Activated CD8-positive, alpha-beta memory T cell treated with anti-CD3 and anti-CD28 coated beads for 36 hours (primary cell): ENCODE data around the gene ZRANB2. TPM values are rescaled to one million over a fixed set of nuclear protein-coding genes. Genes with fewer than 3 reads are reported as not detected.

Experiments
- CTCF ChIA-PET: fragments of 350-600 bp; sonication (Branson Sonifier 250); formaldehyde crosslinking; loops from one replicate; lab custom pipeline; 2021; ENCODE audit warnings: antibody characterized with exemption; lab: Charles Lee
- POLR2A ChIA-PET: fragments of 350-600 bp; sonication (Branson Sonifier 250); formaldehyde crosslinking; loops from one replicate; lab custom pipeline; 2021; ENCODE audit warnings: antibody characterized with exemption; lab: Charles Lee
- total RNA-seq, 2 experiments: library from RNA; stranded (reverse); gene quantifications; one replicate each; pipeline ENCODE4 v1.2.3, GENCODE V29; 2021

ZRANB2 gene, protein sequence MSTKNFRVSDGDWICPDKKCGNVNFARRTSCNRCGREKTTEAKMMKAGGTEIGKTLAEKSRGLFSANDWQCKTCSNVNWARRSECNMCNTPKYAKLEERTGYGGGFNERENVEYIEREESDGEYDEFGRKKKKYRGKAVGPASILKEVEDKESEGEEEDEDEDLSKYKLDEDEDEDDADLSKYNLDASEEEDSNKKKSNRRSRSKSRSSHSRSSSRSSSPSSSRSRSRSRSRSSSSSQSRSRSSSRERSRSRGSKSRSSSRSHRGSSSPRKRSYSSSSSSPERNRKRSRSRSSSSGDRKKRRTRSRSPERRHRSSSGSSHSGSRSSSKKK
- 100 to 1,000 TPM; 103 TPM for total RNA-seq

DNA sequence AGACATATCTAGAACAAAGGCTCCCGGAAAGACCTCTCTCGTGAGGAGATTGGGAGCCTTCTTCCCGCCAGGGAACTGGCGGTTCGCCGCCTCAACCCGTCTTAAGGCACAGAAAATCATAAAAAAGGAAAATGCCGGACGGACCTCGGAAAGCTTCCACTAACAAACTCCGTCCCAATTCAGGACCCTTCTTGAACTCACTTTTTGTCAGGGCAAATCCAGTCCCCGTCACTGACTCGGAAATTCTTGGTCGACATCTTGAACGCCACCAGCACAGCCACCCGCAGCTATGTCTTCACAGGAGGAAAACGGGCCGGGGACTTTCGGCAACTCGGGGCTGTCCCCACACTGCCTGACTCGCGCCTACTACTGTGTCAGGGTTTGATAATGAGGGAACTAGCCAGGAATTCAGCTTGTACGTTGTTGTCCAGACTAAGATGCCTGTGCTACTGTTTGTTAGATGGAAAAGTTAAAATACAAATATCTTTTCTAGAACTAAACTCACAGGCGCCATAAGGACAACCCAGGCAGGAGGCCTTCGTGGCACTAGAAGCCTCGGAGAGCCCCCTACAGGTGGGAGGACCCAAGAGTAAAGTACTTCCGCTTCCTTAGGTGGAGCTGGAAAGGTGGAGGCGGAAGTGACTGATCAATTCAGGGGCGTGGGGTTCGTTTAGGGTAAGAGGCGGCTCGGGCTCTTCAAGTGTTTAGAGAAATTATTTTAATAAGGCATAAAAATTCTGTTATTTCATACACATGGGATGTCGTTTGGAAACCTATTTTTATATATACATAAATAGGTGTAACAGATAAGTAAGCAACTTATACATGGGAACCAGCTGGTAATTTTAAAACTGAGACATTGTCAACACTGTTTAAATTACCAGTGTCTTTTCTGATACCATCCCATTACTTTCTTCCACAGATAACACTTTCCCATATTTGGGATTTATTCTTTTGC is at the start of gene ZRANB2:
TSS of gene ZRANB2 (minus strand) at position 297 of the 958 bp plus-strand sequence. CDS start at position 257, 40 bp downstream.
- ChIA-PET POLR2A (interaction anchor here (0.6 to 1.0 kb wide), 3 partner anchors 12 to 866 kb away, joined by 3 to 8 read pairs (median 3); partner anchors contain the start of gene CTH), CTCF (interaction anchor here (1.0 to 1.1 kb wide), 2 partner anchors 11 to 17 kb away, joined by 3 to 4 read pairs; no protein-coding TSS in a partner anchor)

DNA sequence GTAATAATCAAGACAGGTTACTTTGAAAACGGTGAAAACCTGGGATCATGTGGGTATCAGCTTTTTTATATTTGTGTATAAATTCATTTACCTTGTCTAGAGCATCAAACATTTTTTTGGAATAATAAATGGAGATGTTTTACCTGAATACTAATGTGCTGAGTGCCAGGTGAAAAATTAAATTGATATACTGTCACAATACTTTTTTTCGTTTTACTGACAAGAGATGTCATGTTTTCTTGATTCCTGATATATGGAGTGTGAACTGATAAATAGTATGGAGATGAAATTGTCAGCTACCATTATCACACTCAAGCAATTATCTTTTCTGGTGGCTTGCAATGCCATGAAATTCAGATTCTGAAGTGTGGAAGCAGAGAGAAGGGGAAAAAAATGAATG is 47.2 kb upstream of the ZRANB2 start:
- POLR2A ChIA-PET = no interaction called here
- CTCF ChIA-PET = no interaction called here

DNA sequence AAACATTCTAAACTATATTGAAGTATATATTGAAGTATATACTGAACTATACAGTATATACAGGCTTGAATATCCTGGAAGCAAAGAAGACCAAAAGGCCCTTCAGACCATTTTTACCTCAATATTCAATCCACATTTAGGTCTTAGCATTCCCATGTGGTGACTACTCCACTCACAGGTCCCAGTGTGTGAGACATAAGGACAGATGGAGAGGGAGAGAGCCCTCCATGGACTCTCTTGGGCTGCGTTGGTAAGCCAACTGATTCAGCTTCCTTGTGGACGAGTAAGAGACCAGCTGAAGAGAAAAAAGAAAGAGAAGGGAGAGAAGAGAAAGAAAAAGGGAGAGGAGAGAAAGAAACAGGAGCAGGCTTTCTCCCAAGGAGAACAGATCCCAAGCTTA is 37.3 kb upstream of the ZRANB2 start:
- CTCF ChIA-PET = no interaction called here
- POLR2A ChIA-PET = no interaction called here

DNA sequence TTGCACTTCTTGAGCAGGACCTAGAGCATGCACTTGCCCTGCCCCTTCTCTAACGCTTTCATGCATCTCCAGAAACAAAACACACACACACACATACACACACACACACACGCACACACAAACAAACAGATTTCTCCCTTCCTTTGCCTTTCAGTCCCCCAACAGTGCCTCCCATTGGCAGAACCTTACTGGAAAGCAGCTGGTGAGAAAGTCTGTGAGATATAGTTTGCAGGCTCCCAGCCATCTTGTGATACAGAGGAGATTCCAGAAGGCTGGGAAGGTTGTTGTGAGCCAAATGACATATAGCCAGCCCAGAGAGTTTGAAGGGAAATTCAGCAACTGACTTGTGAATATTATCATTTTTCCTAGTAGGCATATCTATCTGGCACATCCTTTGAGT is 35.9 kb upstream of the ZRANB2 start:
- CTCF ChIA-PET = interaction anchor here (0.6 kb wide), 1 partner anchor 12 kb away, joined by 3 read pairs; no protein-coding TSS in a partner anchor
- POLR2A ChIA-PET = no interaction called here

DNA sequence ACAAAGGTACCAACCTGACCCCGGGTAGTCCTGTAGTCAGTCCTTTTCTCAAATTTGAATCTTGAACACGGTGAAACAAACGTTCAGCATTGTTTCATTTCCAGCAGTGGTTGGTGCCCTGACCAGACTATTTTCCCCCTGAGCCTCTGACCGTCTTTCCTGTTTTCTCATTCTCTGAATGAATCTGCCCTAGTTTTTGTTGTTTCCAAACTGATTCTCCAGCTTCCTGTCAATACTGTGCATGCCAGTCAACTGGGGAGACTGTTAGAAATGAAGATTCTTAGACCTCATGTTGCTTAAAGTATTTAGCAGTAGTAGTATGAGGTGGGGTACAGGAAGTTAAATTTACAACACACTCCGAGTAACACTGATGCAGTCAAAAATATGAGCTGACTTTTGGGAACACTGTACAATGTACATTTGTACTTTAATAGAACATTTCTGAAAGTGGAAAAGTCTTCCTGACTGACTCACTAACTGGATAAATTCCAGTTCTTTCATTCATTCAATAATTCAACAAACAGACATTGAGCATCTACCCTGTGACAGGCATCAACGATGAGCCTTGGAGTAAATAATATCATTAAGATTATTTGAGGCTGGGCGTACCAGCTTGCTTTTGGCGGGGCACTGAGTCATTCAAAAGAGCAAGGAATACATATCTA is 26.0 kb upstream of the ZRANB2 start:
- POLR2A ChIA-PET = no interaction called here
- CTCF ChIA-PET = no interaction called here

DNA sequence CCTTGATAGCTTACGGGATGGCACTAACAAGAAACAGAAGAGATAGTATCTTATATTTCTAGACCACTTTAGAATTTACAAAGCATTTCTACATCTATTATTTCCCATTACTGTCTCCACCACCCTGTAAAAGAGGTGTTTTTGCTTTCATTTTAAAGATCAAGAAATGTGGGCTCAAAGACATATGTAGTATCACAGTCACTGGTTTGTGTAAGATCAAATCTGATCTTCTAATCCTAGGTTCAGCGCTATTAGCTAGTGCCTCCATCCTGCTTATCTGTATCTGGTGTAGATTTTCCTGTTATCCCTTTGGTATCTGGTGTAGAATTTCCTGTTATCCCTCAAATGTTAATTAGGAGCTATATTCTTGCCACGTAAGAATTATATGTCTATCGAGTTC is 23.6 kb upstream of the ZRANB2 start:
- ChIA-PET CTCF (interaction anchor here (0.8 kb wide), 1 partner anchor 12 kb away, joined by 3 read pairs; no protein-coding TSS in a partner anchor), POLR2A (no interaction called here)

DNA sequence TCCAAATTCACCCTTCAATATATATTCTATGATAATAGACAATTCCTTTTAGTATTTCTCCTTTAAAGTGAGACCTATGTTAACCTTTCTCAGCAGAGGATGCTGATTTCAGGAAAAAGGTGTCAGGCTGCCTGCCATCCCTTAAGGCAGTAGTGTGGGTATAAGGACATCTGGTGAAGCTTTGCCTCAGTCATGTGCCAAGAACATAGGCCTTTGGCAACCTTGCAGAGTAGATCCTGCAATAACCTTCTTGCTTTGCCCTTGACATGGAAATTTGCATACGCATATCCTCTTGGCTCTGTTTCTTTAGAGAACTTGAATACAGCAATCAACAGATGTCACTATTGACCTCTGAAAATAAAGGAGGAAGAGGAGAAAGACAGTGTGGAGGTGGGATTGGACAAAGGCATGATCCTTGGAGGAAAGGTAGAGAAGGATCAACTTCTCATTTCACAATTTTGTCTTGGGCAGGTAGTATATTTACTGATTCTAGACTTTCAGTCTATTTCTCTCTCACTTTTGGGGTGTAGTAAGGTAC is 21.1 kb upstream of the ZRANB2 start:
- ChIA-PET CTCF (no interaction called here), POLR2A (no interaction called here)

DNA sequence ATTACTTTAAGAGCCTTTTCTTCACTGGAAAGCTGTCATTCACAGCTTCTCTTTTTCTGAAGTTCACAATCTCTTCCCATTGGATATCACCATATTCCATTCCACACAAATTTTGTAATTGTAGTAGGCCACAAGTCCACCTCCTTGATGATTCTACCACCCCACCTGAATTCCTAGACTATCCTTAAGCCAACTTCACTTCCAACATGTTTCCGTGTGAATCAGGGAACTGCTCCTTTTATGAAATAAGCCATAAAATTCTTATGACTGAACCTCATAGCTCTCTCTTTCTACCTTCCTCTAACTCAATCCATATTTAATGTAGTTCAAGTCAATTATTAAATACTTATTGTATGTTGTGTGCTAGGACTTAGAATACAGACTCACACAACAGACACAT is 16.6 kb upstream of the ZRANB2 start:
- POLR2A ChIA-PET = no interaction called here
- CTCF ChIA-PET = no interaction called here

DNA sequence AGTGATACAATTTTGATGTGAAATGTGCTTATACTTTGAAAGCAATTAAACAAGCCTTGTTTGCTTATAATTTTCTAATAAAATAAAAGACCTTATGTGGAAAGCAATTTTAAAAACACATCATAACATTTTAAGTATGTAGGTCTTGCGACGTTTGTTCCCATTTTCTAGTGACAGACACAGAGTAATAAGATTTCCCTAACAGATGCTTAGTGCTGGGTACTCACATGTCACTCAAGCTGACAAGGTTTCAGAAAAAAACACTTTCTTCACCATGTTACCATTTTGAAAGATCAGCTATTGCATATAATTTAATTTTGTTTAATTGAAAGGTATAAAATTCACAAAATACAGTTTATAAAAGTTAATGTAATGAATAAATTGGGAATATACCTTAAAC is 14.1 kb upstream of the ZRANB2 start:
- CTCF ChIA-PET = no interaction called here
- POLR2A ChIA-PET = no interaction called here

DNA sequence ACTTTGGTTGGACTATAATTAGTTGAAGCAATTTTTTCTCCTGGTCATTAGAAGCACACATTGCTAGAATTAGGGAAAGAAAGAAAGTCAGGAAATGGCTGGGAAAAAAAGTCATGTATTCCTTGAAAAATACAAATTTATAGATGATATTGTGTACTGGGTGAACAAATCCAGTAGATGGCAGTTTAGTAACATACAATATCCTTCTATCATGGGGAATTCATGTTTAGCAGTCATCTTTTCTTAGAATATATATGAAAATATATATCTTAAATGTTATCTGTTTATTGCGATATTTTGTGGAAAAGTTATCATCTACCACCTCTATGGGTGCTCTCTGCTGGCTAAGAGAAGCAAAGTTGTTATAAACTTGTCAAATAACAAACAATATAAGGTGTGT is 13.1 kb upstream of the ZRANB2 start:
- CTCF ChIA-PET = no interaction called here
- POLR2A ChIA-PET = no interaction called here

DNA sequence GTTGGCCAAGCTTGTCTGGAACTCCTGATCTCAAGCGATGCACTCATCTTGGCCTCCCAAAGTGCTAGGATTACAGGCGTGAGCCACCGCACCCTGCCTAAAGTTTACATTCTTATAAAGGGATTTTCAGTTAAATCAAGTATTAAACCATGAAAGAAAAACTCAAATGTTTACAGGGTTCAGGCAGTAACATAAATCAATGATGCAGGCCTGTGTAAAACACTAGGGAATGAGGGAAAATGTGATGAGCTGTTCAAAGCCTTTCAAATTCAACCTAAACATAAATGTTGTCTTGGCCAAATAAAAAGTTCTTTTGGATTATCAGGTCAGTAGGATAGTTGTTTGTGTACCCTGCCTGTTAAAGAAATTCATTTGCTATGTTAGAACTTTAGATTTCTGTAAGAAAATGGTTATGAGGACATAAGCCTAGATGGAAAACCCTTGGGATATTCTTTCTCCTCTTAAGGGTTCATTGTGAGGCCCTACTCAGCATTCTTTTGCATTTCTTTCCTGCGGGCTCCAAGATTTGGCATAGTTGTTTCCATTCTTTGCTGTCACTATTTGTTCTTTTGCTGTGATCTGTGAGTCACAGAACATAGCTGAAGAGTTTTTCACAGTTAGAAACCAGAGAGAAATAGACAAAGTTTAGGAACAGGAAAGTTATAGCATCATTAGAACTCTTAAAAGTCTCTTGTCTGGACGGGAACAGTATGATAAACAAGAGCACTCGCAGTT is 8.9 kb upstream of the ZRANB2 start:
- ChIA-PET POLR2A (no interaction called here), CTCF (no interaction called here)

DNA sequence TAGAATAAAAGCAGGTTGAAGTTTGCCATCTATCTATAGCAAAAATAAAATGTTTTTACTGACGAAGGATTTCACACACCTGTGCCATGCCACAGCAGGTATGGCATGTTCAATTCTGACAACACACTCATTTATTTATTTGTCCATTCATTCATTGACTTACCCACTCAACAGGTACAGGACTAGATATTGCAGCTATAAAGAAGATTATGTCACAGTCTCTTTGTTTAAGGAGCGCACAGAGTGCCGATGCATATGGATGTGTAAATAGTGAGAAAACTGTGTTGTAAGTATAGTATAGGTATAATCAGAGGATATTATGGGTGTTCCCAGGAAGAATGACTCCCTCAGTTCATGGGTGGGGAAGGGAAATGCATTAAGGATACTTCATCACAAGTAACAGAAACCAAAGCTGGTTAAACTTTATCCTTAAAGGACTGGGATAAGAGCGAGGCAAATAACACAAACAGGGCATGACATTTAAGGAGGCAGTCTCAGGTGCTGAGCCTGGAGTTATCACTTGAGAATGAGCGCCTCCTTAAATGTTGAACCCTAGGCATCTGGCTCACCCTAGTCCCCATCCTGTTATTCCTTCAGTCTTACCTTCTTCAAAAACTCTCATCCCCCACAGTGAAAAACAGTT is 7.9 kb upstream of the ZRANB2 start:
- POLR2A ChIA-PET = no interaction called here
- CTCF ChIA-PET = no interaction called here

DNA sequence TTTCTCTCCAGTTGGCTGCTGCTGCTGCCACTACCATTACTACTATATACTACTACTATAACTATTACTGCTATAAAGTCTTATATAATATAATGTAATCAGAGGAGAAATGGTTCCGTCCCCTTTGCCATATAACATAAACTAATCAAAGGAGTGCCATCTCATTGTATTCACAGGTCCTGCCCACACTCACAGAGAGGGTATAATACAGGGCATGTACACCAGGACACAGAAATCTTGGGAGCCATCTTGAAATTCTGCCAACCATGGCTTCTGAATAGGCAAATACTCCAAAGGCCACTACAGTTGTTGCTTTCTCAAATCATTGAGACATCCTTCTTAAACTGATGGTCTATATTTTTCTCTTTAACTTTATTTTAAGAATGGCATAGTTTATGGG is 6.9 kb upstream of the ZRANB2 start:
- POLR2A ChIA-PET = no interaction called here
- CTCF ChIA-PET = no interaction called here

DNA sequence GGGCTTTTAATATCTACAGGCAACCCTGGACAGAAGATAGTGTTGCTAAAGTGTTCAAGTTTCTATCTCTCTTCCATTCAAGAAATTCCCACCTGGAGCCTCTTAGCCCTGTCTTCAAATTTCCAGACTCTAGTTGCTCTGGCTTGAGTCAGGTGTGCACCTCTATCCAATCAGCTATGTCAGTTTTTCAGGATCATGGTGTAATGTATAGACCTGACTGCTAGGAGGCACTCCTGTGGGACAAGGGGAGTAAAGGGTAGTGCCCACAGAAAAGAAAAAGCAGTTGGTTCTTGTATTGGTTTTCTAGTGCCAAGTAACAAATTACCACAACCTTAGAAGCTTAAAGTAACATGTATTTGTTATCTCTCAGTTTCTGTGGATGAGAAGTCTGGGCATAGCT is 6.2 kb upstream of the ZRANB2 start:
- ChIA-PET CTCF (no interaction called here), POLR2A (no interaction called here)

DNA sequence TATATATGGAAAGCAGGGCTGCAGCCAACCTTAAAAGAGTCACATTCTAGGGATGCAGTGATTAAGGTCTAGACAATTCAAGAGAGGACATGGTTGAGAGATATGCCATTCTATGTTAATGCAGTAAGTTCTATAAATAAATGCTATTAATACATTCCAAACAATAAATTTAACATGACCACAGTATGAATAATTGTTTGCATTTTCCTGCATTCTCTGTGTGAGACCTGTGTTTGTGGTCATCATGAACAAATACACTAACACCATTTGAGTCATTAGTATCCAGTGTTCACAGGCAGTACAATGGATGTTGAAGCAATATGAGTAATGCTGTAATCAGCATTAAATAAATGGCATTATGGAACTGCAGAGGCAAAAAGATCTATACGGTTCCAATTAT is 5.5 kb upstream of the ZRANB2 start:
- POLR2A ChIA-PET = no interaction called here
- CTCF ChIA-PET = no interaction called here

DNA sequence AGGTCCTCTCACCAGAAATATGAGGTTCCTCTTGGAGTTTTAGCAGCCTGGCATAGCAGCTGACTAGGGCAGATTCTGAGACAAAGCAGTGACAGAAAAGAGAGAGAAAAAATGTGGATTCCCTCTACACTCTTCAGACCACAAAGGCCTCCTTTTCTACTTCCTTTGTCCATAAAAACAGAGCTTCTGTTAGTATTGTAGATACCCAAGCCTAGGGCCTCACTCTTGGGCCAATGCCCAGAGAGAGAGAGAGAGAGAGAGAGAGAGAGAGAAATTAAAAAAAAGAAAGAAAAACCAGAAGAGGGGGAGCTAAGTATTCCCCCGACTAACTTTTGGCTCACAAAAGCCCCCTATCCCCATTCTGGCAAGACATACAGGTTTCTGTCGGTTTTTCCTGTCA is 2.4 kb upstream of the ZRANB2 start:
- POLR2A ChIA-PET = no interaction called here
- CTCF ChIA-PET = no interaction called here

DNA sequence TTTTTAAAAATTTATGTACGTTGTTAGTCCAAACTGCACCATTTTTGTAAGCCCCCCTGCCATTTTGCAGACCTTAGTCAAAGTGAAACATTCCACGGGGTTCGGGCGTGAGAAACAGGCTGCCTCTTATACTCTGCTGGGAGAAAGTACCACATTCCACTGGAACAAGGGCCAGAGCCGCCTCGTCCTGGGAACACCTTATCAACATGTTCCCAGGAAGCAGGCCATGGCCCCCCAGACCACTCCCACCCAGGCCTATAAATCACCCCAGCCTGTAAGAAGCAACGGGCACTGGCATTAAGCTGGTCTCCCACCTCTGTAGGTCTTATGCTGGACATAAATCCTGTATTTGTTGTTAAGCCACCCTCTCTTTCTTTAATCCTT is 854 bp upstream of the ZRANB2 start:
- ChIA-PET POLR2A (interaction anchor here (0.8 to 1.0 kb wide), 2 partner anchors 13 to 670 kb away, joined by 3 read pairs; partner anchors contain the start of gene CTH), CTCF (interaction anchor here (1.1 kb wide), 1 partner anchor 17 kb away, joined by 3 read pairs; no protein-coding TSS in a partner anchor)

DNA sequence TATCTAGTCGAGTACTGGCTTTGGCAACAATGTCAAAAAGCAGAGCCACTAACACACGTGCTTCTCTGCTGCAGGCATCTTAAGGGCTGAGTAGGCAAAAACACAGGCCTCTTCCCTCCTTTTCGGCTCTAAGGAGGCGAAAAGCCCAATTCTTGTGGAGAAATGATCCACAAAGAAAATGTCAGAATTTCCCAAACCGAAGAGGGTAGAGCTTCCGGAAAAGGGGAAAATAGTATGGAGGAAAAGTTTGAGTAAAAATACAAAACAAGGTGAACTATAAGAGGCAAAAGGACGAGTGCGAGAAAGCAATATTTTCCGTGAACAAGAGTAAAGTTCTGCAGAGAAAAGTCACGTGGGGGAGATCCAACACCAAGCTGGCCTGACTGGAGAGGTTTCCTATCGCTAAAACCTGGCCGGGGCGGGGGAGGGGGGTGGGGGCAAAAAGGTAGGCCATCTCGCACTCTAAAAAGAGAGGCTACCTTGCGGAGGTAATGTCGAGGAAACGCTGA is 551 bp downstream of the ZRANB2 start:
- CTCF ChIA-PET = interaction anchor here (1.0 kb wide), 1 partner anchor 10 kb away, joined by 4 read pairs; no protein-coding TSS in a partner anchor
- POLR2A ChIA-PET = interaction anchor here (0.6 kb wide), 1 partner anchor 865 kb away, joined by 8 read pairs; no protein-coding TSS in a partner anchor
